ENCODE measurements around the gene WDTC1. TPM values are rescaled to one million over a fixed set of nuclear protein-coding genes. Genes with fewer than 3 reads are reported as not detected.

WDTC1 gene
- total RNA-seq, 1 donor from 2014 or later = 61.1 TPM

GRCh38 chr1:27298632-27299384 lies 64.4 kb downstream of the WDTC1 start:
- peak overlapping the region; percentile 88 for H3K27ac ChIP-seq (replicated peaks)
- intact Hi-C loops (cut with micrococcal nuclease) = loop anchor here (10.0 kb wide), 1 partner anchor 376 kb away; the partner anchor contains the start of gene IFI6
- DNase-seq = no peak
- H3K4me3 ChIP-seq = no peak overlapping the region
- peaks cover 67% of the 10 kb centered on the region for H3K36me3 ChIP-seq
- no peaks in the 10 kb centered on the region for H3K9me3 ChIP-seq (replicated peaks)
- TF ChIP-seq CTCF (IDR thresholded peaks at IDR 0.05; ENCODE audit: borderline replicate concordance) = no peak
- peaks cover 43% of the 10 kb centered on the region for H3K4me1 ChIP-seq
- H3K27me3 ChIP-seq (ENCODE audit: low read depth) = no peaks in the 10 kb centered on the region

DNA sequence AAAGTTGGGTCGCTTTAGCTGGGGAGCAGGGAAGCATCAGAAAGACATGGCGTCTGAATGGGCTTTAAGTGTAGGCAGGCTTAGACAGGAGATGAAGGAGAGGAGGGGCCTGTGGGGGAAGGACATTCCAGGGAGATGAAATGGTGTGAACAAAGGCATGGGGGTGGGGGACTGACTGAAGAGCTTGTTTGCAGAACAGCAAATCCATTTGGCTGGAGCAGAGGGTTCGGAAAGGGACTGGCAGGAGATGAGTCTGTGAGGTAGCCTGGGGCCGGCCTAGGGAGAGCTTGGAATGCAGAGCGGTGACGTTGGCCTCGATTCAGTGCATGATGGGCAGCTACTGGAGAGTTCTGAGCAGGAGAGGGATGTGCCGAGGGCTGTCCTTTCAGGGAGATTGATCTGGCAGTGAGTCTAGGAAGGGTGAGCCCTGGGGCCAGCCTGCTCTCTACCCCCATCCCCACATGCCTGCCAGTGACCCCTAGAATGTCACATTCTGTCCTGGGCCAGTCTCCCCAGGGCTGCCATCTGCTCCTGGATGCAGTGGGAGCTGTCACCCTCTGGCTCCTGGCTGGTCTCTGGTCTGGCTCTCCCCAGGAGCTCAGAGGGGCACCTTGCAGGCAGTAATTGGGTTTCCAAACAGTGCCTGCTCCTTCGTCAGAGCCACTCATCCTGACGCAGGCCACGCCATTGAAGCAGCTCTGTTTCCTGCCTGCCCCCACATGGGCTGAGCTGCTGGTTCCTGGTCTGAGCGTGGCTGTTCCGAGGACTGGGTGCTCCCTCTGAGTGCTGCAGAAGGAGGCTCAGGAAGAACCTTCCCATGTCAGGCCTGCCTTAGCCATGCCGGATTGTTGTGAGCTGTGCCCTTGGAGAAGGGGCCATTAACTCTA lies 65.2 kb downstream of the WDTC1 start:
- Histone ChIP-seq H3K9me3 (replicated peaks) (no peaks in the 10 kb centered on the region), H3K4me1 (peaks cover 43% of the 10 kb centered on the region), H3K27ac (replicated peaks) (peak overlapping the region; percentile 88), H3K4me3 (no peak overlapping the region), H3K27me3 (ENCODE audit: low read depth) (no peaks in the 10 kb centered on the region), H3K36me3 (peaks cover 67% of the 10 kb centered on the region)
- TF ChIP-seq CTCF (IDR thresholded peaks at IDR 0.05; ENCODE audit: borderline replicate concordance) = no peak
- intact Hi-C loops (cut with micrococcal nuclease) = loop anchor here (5.0 to 10.0 kb wide), 3 partner anchors 93 to 375 kb away; partner anchors contain the start of genes GPR3 and IFI6
- DNase-seq = peak; percentile 67

DNA sequence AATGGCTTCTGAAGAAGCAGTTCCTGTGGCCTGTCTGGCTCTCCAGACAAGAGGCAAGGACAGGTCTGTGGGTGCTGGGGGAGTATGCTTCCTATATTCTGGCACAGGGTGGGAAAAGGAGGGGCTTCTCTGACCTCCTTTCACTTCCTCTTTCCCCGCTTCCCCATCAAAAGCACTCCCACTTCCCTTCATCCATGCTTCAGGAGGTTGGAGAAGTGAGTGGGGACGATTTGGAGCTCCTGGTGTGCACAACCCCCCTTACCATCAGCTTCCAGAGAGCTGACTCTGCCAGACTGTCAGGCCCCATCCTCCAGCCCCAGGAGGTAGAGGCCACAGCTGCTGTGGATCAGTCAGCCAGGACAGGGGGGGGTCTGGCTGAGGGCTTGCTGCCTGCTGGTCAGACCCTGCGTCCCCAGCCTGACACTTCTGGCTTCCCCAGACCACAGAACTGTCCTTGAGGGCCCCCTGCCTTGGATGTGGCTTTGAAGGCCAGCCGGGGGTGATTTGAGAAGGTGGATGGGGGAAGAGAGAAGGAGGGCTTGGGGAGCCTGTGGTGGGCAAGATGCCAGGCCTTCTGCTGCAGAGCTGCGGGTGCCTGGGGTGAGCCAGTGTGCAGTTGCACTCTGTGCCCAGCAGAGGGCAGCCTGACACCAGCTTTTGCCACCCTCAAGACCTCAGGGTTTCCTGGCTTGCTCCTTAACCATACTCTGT lies 66.1 kb downstream of the WDTC1 start:
- Histone ChIP-seq H3K36me3 (peaks cover 67% of the 10 kb centered on the region), H3K27me3 (ENCODE audit: low read depth) (no peaks in the 10 kb centered on the region), H3K4me1 (peaks cover 43% of the 10 kb centered on the region), H3K27ac (replicated peaks) (peak overlapping the region; percentile 88), H3K9me3 (replicated peaks) (no peaks in the 10 kb centered on the region), H3K4me3 (no peak overlapping the region)
- intact Hi-C loops (cut with micrococcal nuclease) = loop anchor here (5.0 kb wide), 2 partner anchors 92 to 307 kb away; partner anchors contain the start of gene GPR3
- DNase-seq = peak; percentile 80
- peak; percentile 100 for TF ChIP-seq CTCF (IDR thresholded peaks at IDR 0.05; ENCODE audit: borderline replicate concordance)

GRCh38 chr1:27301052-27301422 lies 66.6 kb downstream of the WDTC1 start:
- Histone ChIP-seq H3K27me3 (ENCODE audit: low read depth) (no peaks in the 10 kb centered on the region), H3K4me1 (peaks cover 43% of the 10 kb centered on the region), H3K9me3 (replicated peaks) (no peaks in the 10 kb centered on the region), H3K27ac (replicated peaks) (peak overlapping the region; percentile 88), H3K4me3 (no peak overlapping the region), H3K36me3 (peaks cover 65% of the 10 kb centered on the region)
- no peak for DNase-seq
- intact Hi-C loops (cut with micrococcal nuclease) = loop anchor here (5.0 kb wide), 2 partner anchors 91 to 306 kb away; partner anchors contain the start of gene GPR3
- no peak for TF ChIP-seq CTCF (IDR thresholded peaks at IDR 0.05; ENCODE audit: borderline replicate concordance)
